GM12878 (cell line): ENCODE results near the gene BLNK. TPM values are rescaled to one million over a fixed set of nuclear protein-coding genes. Genes with fewer than 3 reads are reported as not detected.

Experiments
- ATAC-seq: fragments of 200-7000 bp; cut with Tn5 transposase; 3 replicates; pipeline ENCODE4 v1.9.1; 2020; ENCODE audit warnings: mild to moderate bottlenecking, moderate library complexity
- BruUV-seq: library from RNA; stranded (reverse); fragments of 400-500 nt; replicated peaks from 2 replicates; lab custom pipeline; 2021; lab: Mats Ljungman, UMichigan
- CTCF ChIA-PET: fragments of 300-600 bp; sonication (Branson Sonifier 250); formaldehyde crosslinking; extraction: SDS; loops from one replicate; lab custom pipeline; 2021; ENCODE audit warnings: inconsistent platforms; lab: Yijun Ruan, JAX
- POLR2A ChIA-PET: fragments of 350-600 bp; formaldehyde crosslinking; extraction: SDS; loops from one replicate; lab custom pipeline; 2021; ENCODE audit warnings: inconsistent platforms; lab: Charles Lee
- RAD21 ChIA-PET: fragments of 300-600 bp; sonication (Branson Sonifier 250); formaldehyde crosslinking; loops from one replicate; lab custom pipeline; 2023; ENCODE audit warnings: antibody characterized with exemption; ENCODE audit not compliant: unreplicated experiment; lab: Charles Lee
- SMC1A ChIA-PET: fragments of 300-600 bp; sonication (Branson Sonifier 250); formaldehyde crosslinking; loops from one replicate; lab custom pipeline; 2023; ENCODE audit not compliant: unreplicated experiment, uncharacterized antibody; lab: Charles Lee
- DNase-seq: peaks from one replicate; pipeline ENCODE4 v3.0.0-alpha.2; 2011; ENCODE audit warnings: low read depth, low spot score
- FAIRE-seq: peaks from 3 replicates; lab custom pipeline; 2011; peaks lifted over from hg19 to GRCh38; lab: Jason Lieb, UNC
- H2AFZ ChIP-seq: 2 replicates; pipeline ENCODE4 v1.6.0; 2011; ENCODE audit warnings: low read depth, low read length, control low read depth; ENCODE audit not compliant: control insufficient read depth
- H3K27ac ChIP-seq: 2 replicates; pipeline ENCODE4 v1.5.1; 2011; ENCODE audit warnings: control low read depth; ENCODE audit not compliant: control insufficient read depth, insufficient read depth
- H3K27me3 ChIP-seq, 2 experiments: replicated peaks in 1 of 2; 2 replicates each; pipeline versions ENCODE4 v1.6.0 to v1.6.1; 2011; ENCODE audit warnings: low read length in 1 of 2; ENCODE audit not compliant: control insufficient read depth in 2 of 2, insufficient read depth in 2 of 2
- H3K36me3 ChIP-seq, 2 experiments: 2 replicates each; pipeline ENCODE4 v1.5.1; 2011; ENCODE audit warnings: low read length in 1 of 2; ENCODE audit not compliant: control insufficient read depth in 2 of 2, insufficient read depth in 2 of 2
- H3K4me1 ChIP-seq: 2 replicates; pipeline ENCODE4 v1.6.1; 2011; ENCODE audit warnings: mild to moderate bottlenecking, low read length, moderate library complexity, mixed read lengths; ENCODE audit not compliant: control insufficient read depth, insufficient read depth
- H3K4me2 ChIP-seq: 2 replicates; pipeline ENCODE4 v1.6.0; 2011; ENCODE audit warnings: control low read depth; ENCODE audit not compliant: control insufficient read depth, insufficient read depth
- H3K4me3 ChIP-seq: fragments of 200-600 bp; sonication (generic); 2 replicates; pipeline ENCODE4 v1.5.1; 2016
- H3K79me2 ChIP-seq: 2 replicates; pipeline ENCODE4 v1.6.0; 2011; ENCODE audit warnings: low read length; ENCODE audit not compliant: control insufficient read depth, insufficient read depth
- H3K9ac ChIP-seq: 2 replicates; pipeline ENCODE4 v1.8.0; 2011; ENCODE audit warnings: low read length, control low read depth, mixed read lengths; ENCODE audit not compliant: control insufficient read depth, insufficient read depth
- H3K9me3 ChIP-seq: replicated peaks from 3 replicates; pipeline ENCODE4 v1.5.1; 2011; ENCODE audit warnings: mild to moderate bottlenecking, low read length; ENCODE audit not compliant: control insufficient read depth, insufficient read depth
- H4K20me1 ChIP-seq: 2 replicates; pipeline ENCODE4 v1.6.0; 2011; ENCODE audit not compliant: control insufficient read depth, insufficient read depth
- GABPA ChIP-seq: IDR thresholded peaks from 2 replicates; pipeline ENCODE4 v1.6.1; 2014; ENCODE audit warnings: antibody characterized with exemption, low read depth, mild to moderate bottlenecking, inconsistent platforms
- ZBTB33 ChIP-seq: fragments of 450-650 bp; IDR thresholded peaks from 2 replicates; pipeline ENCODE4 v1.6.1; 2017; ENCODE audit warnings: mild to moderate bottlenecking
- WGBS: methylation state at CpG from one replicate; pipeline ENCODE4 v1.1.6; 2016; ENCODE audit warnings: low lambda C conversion rate; ENCODE audit not compliant: insufficient replicate concordance, insufficient coverage; ENCODE audit errors: missing lambda C conversion rate; 5-methylcytosine and 5-hydroxymethylcytosine counted together
- in situ Hi-C: fragments of 300-500 bp; cut with MboI; formaldehyde crosslinking; loops from 9 replicates; pipeline ENCODE4 v1.14.3; 2018; ENCODE audit warnings: mixed read lengths
- intact Hi-C: fragments of 100-400 bp; cut with micrococcal nuclease; formaldehyde crosslinking; loops from one replicate; pipeline ENCODE4 v1.14.2; 2022; ENCODE audit not compliant: unreplicated experiment
- polyA plus RNA-seq, 11 experiments: library from polyadenylated mRNA; depleted of rRNA in 4 of 11; unstranded in 6 of 11; stranded (reverse) in 5 of 11; fragments of >200 nt; fragmentation: Nextera tagmentation in 4 of 11; fragmentation: Illumina TruSeq in 1 of 11; extraction: Ambion mirVana in 4 of 11; extraction: Trizol in 1 of 11; gene quantifications; 1 replicate in 1 of 11; 2 replicates in 10 of 11; pipeline versions ENCODE4 v1.2.1 to v1.2.3, GENCODE V29; 2011 to 2016; ENCODE audit warnings: inconsistent platforms in 2 of 11, missing spikeins in 2 of 11, low read depth in 1 of 11
- total RNA-seq, 4 experiments: library from RNA; depleted of rRNA in 3 of 4; stranded (reverse); fragments of >200 nt in 3 of 4; fragmentation: Illumina TruSeq in 1 of 4; extraction: Trizol in 1 of 4; gene quantifications; 2 replicates each; pipeline versions ENCODE4 v1.2.1 to v1.2.3, GENCODE V29; 2013 to 2021

Gene BLNK
- total and polyA plus RNA-seq, 10 of the 15 experiments (the other 5 are each of a cell fraction or from before 2014, with no cell fraction given): 79.5 to 201 (median 139) TPM

- Histone ChIP-seq H3K9ac (no peak overlapping the region), H3K4me2 (peak overlapping the region; percentile 26; the same call in 1 of the 2 replicates), H3K27me3 (no peaks in the 10 kb centered on the region), H3K9me3 (no peaks in the 10 kb centered on the region), H3K4me1 (peaks cover 6% of the 10 kb centered on the region; the same call in 1 of the 2 replicates), H3K79me2 (no peaks in the 10 kb centered on the region), H3K36me3 (no peaks in the 10 kb centered on the region), H2AFZ (peak overlapping the region; percentile 53), H4K20me1 (no peaks in the 10 kb centered on the region), H3K4me3 (0 out of 2 replicates have a peak overlapping the region, but pooled peaks have one; percentile 19), H3K27ac (no peak overlapping the region)
- peak; percentile 45; the same call in 2 of the 3 replicates for ATAC-seq
- ChIA-PET SMC1A (interaction anchor here (0.8 to 2.2 kb wide), 8 partner anchors 30 to 283 kb away, joined by 3 to 11 read pairs (median 3); no protein-coding TSS in a partner anchor), POLR2A (interaction anchor here (1.5 to 1.6 kb wide), 2 partner anchors 70 to 282 kb away, joined by 3 to 6 read pairs; no protein-coding TSS in a partner anchor), RAD21 (interaction anchor here (1.2 to 2.0 kb wide), 3 partner anchors 70 to 282 kb away, joined by 4 to 17 read pairs (median 5); partner anchors contain the start of gene ZNF518A), CTCF (interaction anchor here (0.5 to 10.9 kb wide), 12 partner anchors 9 to 282 kb away, joined by 3 to 790 read pairs (median 4); no protein-coding TSS in a partner anchor)
- no peak for DNase-seq
- TF ChIP-seq GABPA (peak; percentile 38; the same call in 1 of the 2 replicates), ZBTB33 (no peak)
- FAIRE-seq: no peak
- in situ Hi-C loops: loop anchor here (5.0 kb wide), 2 partner anchors 72 to 277 kb away; no protein-coding TSS in a partner anchor
- intact Hi-C loops: loop anchor here (10.0 kb wide), 1 partner anchor 255 kb away; the partner anchor contains the start of gene CCNJ
- 26% methylated on average over 5 of the region's 5 CpGs for WGBS
- BruUV-seq: no TSS peak
Observed at GRCh38 chr10:96299383-96299782, 28.0 kb upstream of the BLNK start.
